ENCODE results near the gene AHCYL1.
A peak's percentile ranks its signal among the peaks of the same experiment; 100 is the strongest.

Gene AHCYL1

GRCh38 chr1:110049801-110050601 lies 65.4 kb downstream of the AHCYL1 start:
- no peaks in the 10 kb centered on the region for H3K27me3 ChIP-seq (ENCODE audit: insufficient read depth, low read length, poor library complexity)
- H3K18ac ChIP-seq (ENCODE audit: low read length): no peak overlapping the region
- no peak for DNase-seq
- H3K27ac ChIP-seq (ENCODE audit: low read depth, low read length): no peak overlapping the region
- WGBS (ENCODE audit: extremely low coverage, insufficient coverage, low lambda C conversion rate): no CpG with 5 or more reads among the region's 11 CpGs
- H3K4ac ChIP-seq (ENCODE audit: low read depth, low read length): no peak overlapping the region
- no peak overlapping the region for H2BK120ac ChIP-seq (ENCODE audit: low read depth, low read length)
- H3K4me2 ChIP-seq (ENCODE audit: low read length): no peak overlapping the region
- H3K23ac ChIP-seq (ENCODE audit: low read length): no peak overlapping the region
- H3K4me1 ChIP-seq (ENCODE audit: control insufficient read depth, low read depth, low read length): no peaks in the 10 kb centered on the region
- no peak overlapping the region for H3K4me3 ChIP-seq (ENCODE audit: low read length)
- no peak overlapping the region for H4K8ac ChIP-seq (ENCODE audit: low read depth, low read length)
- no peak overlapping the region for H3K9ac ChIP-seq (ENCODE audit: low read length)
- H3K79me1 ChIP-seq (ENCODE audit: low read length): no peaks in the 10 kb centered on the region
- peaks cover 31% of the 10 kb centered on the region for H3K36me3 ChIP-seq (ENCODE audit: control insufficient read depth, insufficient read depth, low read length)
- no peaks in the 10 kb centered on the region for H3K79me2 ChIP-seq (ENCODE audit: control insufficient read depth, insufficient read depth, low read length)
- H3K56ac ChIP-seq (ENCODE audit: low read length): no peak overlapping the region
- no peak overlapping the region for H2BK15ac ChIP-seq (replicated peaks; ENCODE audit: low read depth)
- H2AK5ac ChIP-seq (ENCODE audit: low read length): no peak overlapping the region
- no peak overlapping the region for H2BK5ac ChIP-seq (ENCODE audit: low read length)
- no peak overlapping the region for H4K5ac ChIP-seq (ENCODE audit: low read length)

- H3K4ac ChIP-seq (ENCODE audit: low read depth, low read length): no peak overlapping the region
- H2AK5ac ChIP-seq (ENCODE audit: low read length): no peak overlapping the region
- H3K23ac ChIP-seq (ENCODE audit: low read length): no peak overlapping the region
- H3K79me1 ChIP-seq (ENCODE audit: low read length): no peaks in the 10 kb centered on the region
- no peaks in the 10 kb centered on the region for H3K4me1 ChIP-seq (ENCODE audit: control insufficient read depth, low read depth, low read length)
- H3K27ac ChIP-seq (ENCODE audit: low read depth, low read length): no peak overlapping the region
- no peak overlapping the region for H3K4me2 ChIP-seq (ENCODE audit: low read length)
- H3K18ac ChIP-seq (ENCODE audit: low read length): no peak overlapping the region
- no peak overlapping the region for H4K5ac ChIP-seq (ENCODE audit: low read length)
- H3K4me3 ChIP-seq (ENCODE audit: low read length): no peak overlapping the region
- no peaks in the 10 kb centered on the region for H3K27me3 ChIP-seq (ENCODE audit: insufficient read depth, low read length, poor library complexity)
- no peak overlapping the region for H2BK15ac ChIP-seq (replicated peaks; ENCODE audit: low read depth)
- H3K79me2 ChIP-seq (ENCODE audit: control insufficient read depth, insufficient read depth, low read length): no peaks in the 10 kb centered on the region
- peaks cover 31% of the 10 kb centered on the region for H3K36me3 ChIP-seq (ENCODE audit: control insufficient read depth, insufficient read depth, low read length)
- no peak for DNase-seq
- H2BK5ac ChIP-seq (ENCODE audit: low read length): no peak overlapping the region
- H2BK120ac ChIP-seq (ENCODE audit: low read depth, low read length): no peak overlapping the region
- H4K8ac ChIP-seq (ENCODE audit: low read depth, low read length): no peak overlapping the region
- no peak overlapping the region for H3K9ac ChIP-seq (ENCODE audit: low read length)
- no CpG with 5 or more reads among the region's 4 CpGs for WGBS (ENCODE audit: extremely low coverage, insufficient coverage, low lambda C conversion rate)
- no peak overlapping the region for H3K56ac ChIP-seq (ENCODE audit: low read length)
Measured at GRCh38 chr1:110050602-110051261, 66.2 kb downstream of the AHCYL1 start.

GRCh38 chr1:110051262-110051648 lies 66.7 kb downstream of the AHCYL1 start:
- Histone ChIP-seq H3K79me1 (ENCODE audit: low read length) (no peaks in the 10 kb centered on the region), H2BK5ac (ENCODE audit: low read length) (no peak overlapping the region), H2BK15ac (replicated peaks; ENCODE audit: low read depth) (no peak overlapping the region), H3K27me3 (ENCODE audit: insufficient read depth, low read length, poor library complexity) (no peaks in the 10 kb centered on the region), H4K5ac (ENCODE audit: low read length) (no peak overlapping the region), H3K36me3 (ENCODE audit: control insufficient read depth, insufficient read depth, low read length) (peaks cover 32% of the 10 kb centered on the region), H3K56ac (ENCODE audit: low read length) (no peak overlapping the region), H3K9ac (ENCODE audit: low read length) (no peak overlapping the region), H3K18ac (ENCODE audit: low read length) (no peak overlapping the region), H3K79me2 (ENCODE audit: control insufficient read depth, insufficient read depth, low read length) (no peaks in the 10 kb centered on the region), H2AK5ac (ENCODE audit: low read length) (no peak overlapping the region), H3K4me2 (ENCODE audit: low read length) (no peak overlapping the region), H2BK120ac (ENCODE audit: low read depth, low read length) (no peak overlapping the region), H3K23ac (ENCODE audit: low read length) (no peak overlapping the region), H3K4me1 (ENCODE audit: control insufficient read depth, low read depth, low read length) (no peaks in the 10 kb centered on the region), H3K4me3 (ENCODE audit: low read length) (no peak overlapping the region), H3K4ac (ENCODE audit: low read depth, low read length) (no peak overlapping the region), H3K27ac (ENCODE audit: low read depth, low read length) (no peak overlapping the region), H4K8ac (ENCODE audit: low read depth, low read length) (no peak overlapping the region)
- WGBS (ENCODE audit: extremely low coverage, insufficient coverage, low lambda C conversion rate): no CpG with 5 or more reads among the region's 2 CpGs
- DNase-seq: no peak

DNA sequence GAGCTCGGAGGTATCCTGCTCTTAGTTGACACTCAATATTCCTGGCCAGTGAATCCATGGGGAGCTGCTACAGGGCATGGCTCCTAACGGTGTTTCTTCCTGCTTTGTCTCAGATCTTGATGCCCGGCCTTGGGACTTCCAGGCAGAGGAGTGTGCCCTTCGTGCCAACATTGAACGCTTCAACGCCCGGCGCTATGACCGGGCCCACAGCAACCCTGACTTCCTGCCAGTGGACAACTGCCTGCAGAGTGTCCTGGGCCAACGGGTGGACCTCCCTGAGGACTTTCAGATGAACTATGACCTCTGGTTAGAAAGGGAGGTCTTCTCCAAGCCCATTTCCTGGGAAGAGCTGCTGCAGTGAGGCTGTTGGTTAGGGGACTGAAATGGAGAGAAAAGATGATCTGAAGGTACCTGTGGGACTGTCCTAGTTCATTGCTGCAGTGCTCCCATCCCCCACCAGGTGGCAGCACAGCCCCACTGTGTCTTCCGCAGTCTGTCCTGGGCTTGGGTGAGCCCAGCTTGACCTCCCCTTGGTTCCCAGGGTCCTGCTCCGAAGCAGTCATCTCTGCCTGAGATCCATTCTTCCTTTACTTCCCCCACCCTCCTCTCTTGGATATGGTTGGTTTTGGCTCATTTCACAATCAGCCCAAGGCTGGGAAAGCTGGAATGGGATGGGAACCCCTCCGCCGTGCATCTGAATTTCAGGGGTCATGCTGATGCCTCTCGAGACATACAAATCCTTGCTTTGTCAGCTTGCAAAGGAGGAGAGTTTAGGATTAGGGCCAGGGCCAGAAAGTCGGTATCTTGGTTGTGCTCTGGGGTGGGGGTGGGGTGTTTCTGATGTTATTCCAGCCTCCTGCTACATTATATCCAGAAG lies 69.2 kb downstream of the AHCYL1 start:
- H4K8ac ChIP-seq (ENCODE audit: low read depth, low read length): no peak overlapping the region
- H2BK15ac ChIP-seq (replicated peaks; ENCODE audit: low read depth): no peak overlapping the region
- H3K79me2 ChIP-seq (ENCODE audit: control insufficient read depth, insufficient read depth, low read length): no peaks in the 10 kb centered on the region
- peaks cover 29% of the 10 kb centered on the region for H3K36me3 ChIP-seq (ENCODE audit: control insufficient read depth, insufficient read depth, low read length)
- H3K56ac ChIP-seq (ENCODE audit: low read length): no peak overlapping the region
- H2BK5ac ChIP-seq (ENCODE audit: low read length): no peak overlapping the region
- H3K9ac ChIP-seq (ENCODE audit: low read length): no peak overlapping the region
- WGBS (ENCODE audit: extremely low coverage, insufficient coverage, low lambda C conversion rate): no CpG with 5 or more reads among the region's 16 CpGs
- no peak overlapping the region for H3K4me2 ChIP-seq (ENCODE audit: low read length)
- no peak overlapping the region for H3K18ac ChIP-seq (ENCODE audit: low read length)
- no peak overlapping the region for H3K27ac ChIP-seq (ENCODE audit: low read depth, low read length)
- peak; percentile 72 for DNase-seq
- no peak overlapping the region for H4K5ac ChIP-seq (ENCODE audit: low read length)
- H2BK120ac ChIP-seq (ENCODE audit: low read depth, low read length): no peak overlapping the region
- H3K27me3 ChIP-seq (ENCODE audit: insufficient read depth, low read length, poor library complexity): no peaks in the 10 kb centered on the region
- H3K79me1 ChIP-seq (ENCODE audit: low read length): no peaks in the 10 kb centered on the region
- no peak overlapping the region for H3K4ac ChIP-seq (ENCODE audit: low read depth, low read length)
- no peak overlapping the region for H3K23ac ChIP-seq (ENCODE audit: low read length)
- H2AK5ac ChIP-seq (ENCODE audit: low read length): no peak overlapping the region
- H3K4me1 ChIP-seq (ENCODE audit: control insufficient read depth, low read depth, low read length): no peaks in the 10 kb centered on the region
- H3K4me3 ChIP-seq (ENCODE audit: low read length): no peak overlapping the region

GRCh38 chr1:110055493-110056284 lies 71.1 kb downstream of the AHCYL1 start:
- no peak overlapping the region for H3K4ac ChIP-seq (ENCODE audit: low read depth, low read length)
- H3K56ac ChIP-seq (ENCODE audit: low read length): no peak overlapping the region
- H4K8ac ChIP-seq (ENCODE audit: low read depth, low read length): no peak overlapping the region
- H2AK5ac ChIP-seq (ENCODE audit: low read length): no peak overlapping the region
- H3K9ac ChIP-seq (ENCODE audit: low read length): no peak overlapping the region
- no peaks in the 10 kb centered on the region for H3K79me2 ChIP-seq (ENCODE audit: control insufficient read depth, insufficient read depth, low read length)
- no peak overlapping the region for H2BK5ac ChIP-seq (ENCODE audit: low read length)
- WGBS (ENCODE audit: extremely low coverage, insufficient coverage, low lambda C conversion rate): no CpG with 5 or more reads among the region's 5 CpGs
- H4K5ac ChIP-seq (ENCODE audit: low read length): no peak overlapping the region
- no peak overlapping the region for H2BK120ac ChIP-seq (ENCODE audit: low read depth, low read length)
- no peaks in the 10 kb centered on the region for H3K79me1 ChIP-seq (ENCODE audit: low read length)
- H3K18ac ChIP-seq (ENCODE audit: low read length): no peak overlapping the region
- no peak overlapping the region for H3K23ac ChIP-seq (ENCODE audit: low read length)
- no peak overlapping the region for H3K4me3 ChIP-seq (ENCODE audit: low read length)
- H3K4me1 ChIP-seq (ENCODE audit: control insufficient read depth, low read depth, low read length): no peaks in the 10 kb centered on the region
- H3K4me2 ChIP-seq (ENCODE audit: low read length): no peak overlapping the region
- no peak overlapping the region for H2BK15ac ChIP-seq (replicated peaks; ENCODE audit: low read depth)
- H3K27me3 ChIP-seq (ENCODE audit: insufficient read depth, low read length, poor library complexity): no peaks in the 10 kb centered on the region
- no peak for DNase-seq
- H3K27ac ChIP-seq (ENCODE audit: low read depth, low read length): no peak overlapping the region
- peaks cover 28% of the 10 kb centered on the region for H3K36me3 ChIP-seq (ENCODE audit: control insufficient read depth, insufficient read depth, low read length)
